Gastroesophageal sphincter (tissue), 4 donors: ENCODE data around the gene PHF2. TPM values are rescaled to one million over a fixed set of nuclear protein-coding genes. Genes with fewer than 3 reads are reported as not detected.

ENCODE experiments used
- ATAC-seq: fragments of 150-250 bp; one replicate; pipeline ENCODE4 v1.9.1; 2016; ENCODE audit warnings: mild to moderate bottlenecking, moderate library complexity
- H3K27ac ChIP-seq, 4 donors: fragments of 200-600 bp; sonication (generic) in 3 of 4; 1 replicate in 3 of 4; 2 replicates in 1 of 4; pipeline ENCODE4 v1.5.1; 2016 to 2019
- H3K27me3 ChIP-seq: fragments of 200-600 bp; sonication (generic); one replicate; pipeline ENCODE4 v1.5.1; 2019
- H3K36me3 ChIP-seq, 2 donors: fragments of 200-600 bp; sonication (generic); one replicate each; pipeline ENCODE4 v1.5.1; 2019; ENCODE audit warnings: control low read depth in 1 of 2
- H3K4me1 ChIP-seq, 3 donors: fragments of 200-600 bp; sonication (generic); 1 replicate in 2 of 3; 2 replicates in 1 of 3; pipeline ENCODE4 v1.5.1; 2016 to 2019; ENCODE audit warnings: control low read depth in 2 of 3
- H3K4me3 ChIP-seq, 2 donors: fragments of 200-600 bp; sonication (generic); one replicate each; pipeline ENCODE4 v1.5.1; 2019; ENCODE audit warnings: mild to moderate bottlenecking in 1 of 2, moderate library complexity in 1 of 2
- H3K9me3 ChIP-seq, 3 donors: fragments of 200-600 bp; sonication (generic); one replicate each; pipeline ENCODE4 v1.5.1; 2017 to 2019; ENCODE audit warnings: control low read depth in 2 of 3
- EP300 ChIP-seq: sonication (generic); formaldehyde crosslinking; IDR thresholded peaks from one replicate; pipeline ENCODE4 v1.6.1; 2017; ENCODE audit warnings: antibody characterized with exemption, mild to moderate bottlenecking
- POLR2A ChIP-seq, 2 donors: fragments of 450-650 bp; IDR thresholded peaks; one replicate each; pipeline ENCODE4 v1.6.1; 2017; ENCODE audit warnings: antibody characterized with exemption in 2 of 2, mild to moderate bottlenecking in 2 of 2, moderate library complexity in 1 of 2
- POLR2AphosphoS5 ChIP-seq: sonication (generic); formaldehyde crosslinking; IDR thresholded peaks from one replicate; pipeline ENCODE4 v1.6.1; 2017; ENCODE audit warnings: antibody characterized with exemption
- WGBS, 2 donors: methylation state at CpG; one replicate each; pipeline ENCODE4 v1.1.5; 2018; ENCODE audit warnings: low coverage in 1 of 2; 5-methylcytosine and 5-hydroxymethylcytosine counted together
- total RNA-seq, 4 donors: library from RNA; depleted of rRNA; stranded (reverse); fragments of >200 nt; gene quantifications; one replicate each; pipeline ENCODE4 v1.1.0, GENCODE V29; 2016
- TF ChIP-seq, protein P1 (sequence below), 4 experiments: fragments of 200-600 bp in 2 of 4; fragments of 450-650 bp in 2 of 4; sonication (generic) in 1 of 4; IDR thresholded peaks; one replicate each; pipeline ENCODE4 v1.5.1; 2017 to 2019; ENCODE audit warnings: antibody characterized with exemption in 4 of 4, mild to moderate bottlenecking in 2 of 4, moderate library complexity in 2 of 4

Gene PHF2
- total RNA-seq, 4 donors from 2014 or later: 37.2 to 51.2 (median 39.2) TPM

DNA sequence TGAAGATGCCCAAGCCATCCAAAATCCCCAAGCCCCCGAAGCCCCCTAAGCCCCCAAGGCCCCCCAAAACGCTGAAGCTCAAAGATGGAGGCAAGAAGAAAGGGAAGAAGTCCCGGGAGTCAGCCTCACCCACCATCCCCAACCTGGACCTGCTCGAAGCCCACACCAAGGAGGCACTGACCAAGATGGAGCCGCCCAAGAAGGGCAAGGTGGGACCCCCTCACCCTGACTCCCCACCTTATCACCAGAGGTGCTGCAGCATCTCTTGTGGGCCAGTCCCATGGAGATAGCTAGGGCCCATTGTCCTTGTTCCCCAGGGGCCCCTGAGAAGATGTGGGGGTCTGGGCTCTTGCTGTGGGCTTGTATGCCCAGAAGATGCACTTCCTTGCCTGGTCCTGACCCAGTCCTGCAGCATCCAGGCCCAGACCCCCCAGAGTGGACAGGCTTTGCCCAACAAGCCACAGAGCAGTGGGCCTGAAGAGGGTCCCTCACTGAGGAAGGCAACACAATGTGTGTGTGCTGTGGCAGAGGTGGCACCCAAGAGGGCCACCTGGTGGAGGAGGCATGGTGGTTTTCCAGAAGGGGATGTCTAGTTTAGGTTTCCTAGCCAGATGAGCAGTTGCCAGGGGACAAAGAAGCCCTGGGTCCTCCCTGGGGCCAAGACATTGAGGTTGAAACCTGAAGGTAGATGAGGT lies 84.1 kb downstream of the PHF2 start:
- H3K4me1 ChIP-seq: no peaks in the 10 kb centered on the region
- H3K27ac ChIP-seq: no peak overlapping the region
- no peak for ATAC-seq
- peaks cover 0 to 92% of the 10 kb centered on the region in 2 donors for H3K36me3 ChIP-seq
- 100% methylated on average over 1 of the region's 5 CpGs; no CpG with 5 or more reads in 1 of the 2 donors for WGBS, 2 donors
- no peak overlapping the region for H3K4me3 ChIP-seq
- H3K27me3 ChIP-seq: no peaks in the 10 kb centered on the region
- H3K9me3 ChIP-seq: no peaks in the 10 kb centered on the region
- no peak for TF ChIP-seq POLR2AphosphoS5
- TF ChIP-seq POLR2A (IDR thresholded peaks at IDR 0.05): no peak
- no peak for TF ChIP-seq EP300
- TF ChIP-seq, protein P1, sequence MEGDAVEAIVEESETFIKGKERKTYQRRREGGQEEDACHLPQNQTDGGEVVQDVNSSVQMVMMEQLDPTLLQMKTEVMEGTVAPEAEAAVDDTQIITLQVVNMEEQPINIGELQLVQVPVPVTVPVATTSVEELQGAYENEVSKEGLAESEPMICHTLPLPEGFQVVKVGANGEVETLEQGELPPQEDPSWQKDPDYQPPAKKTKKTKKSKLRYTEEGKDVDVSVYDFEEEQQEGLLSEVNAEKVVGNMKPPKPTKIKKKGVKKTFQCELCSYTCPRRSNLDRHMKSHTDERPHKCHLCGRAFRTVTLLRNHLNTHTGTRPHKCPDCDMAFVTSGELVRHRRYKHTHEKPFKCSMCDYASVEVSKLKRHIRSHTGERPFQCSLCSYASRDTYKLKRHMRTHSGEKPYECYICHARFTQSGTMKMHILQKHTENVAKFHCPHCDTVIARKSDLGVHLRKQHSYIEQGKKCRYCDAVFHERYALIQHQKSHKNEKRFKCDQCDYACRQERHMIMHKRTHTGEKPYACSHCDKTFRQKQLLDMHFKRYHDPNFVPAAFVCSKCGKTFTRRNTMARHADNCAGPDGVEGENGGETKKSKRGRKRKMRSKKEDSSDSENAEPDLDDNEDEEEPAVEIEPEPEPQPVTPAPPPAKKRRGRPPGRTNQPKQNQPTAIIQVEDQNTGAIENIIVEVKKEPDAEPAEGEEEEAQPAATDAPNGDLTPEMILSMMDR (IDR thresholded peaks at IDR 0.05): no peak

DNA sequence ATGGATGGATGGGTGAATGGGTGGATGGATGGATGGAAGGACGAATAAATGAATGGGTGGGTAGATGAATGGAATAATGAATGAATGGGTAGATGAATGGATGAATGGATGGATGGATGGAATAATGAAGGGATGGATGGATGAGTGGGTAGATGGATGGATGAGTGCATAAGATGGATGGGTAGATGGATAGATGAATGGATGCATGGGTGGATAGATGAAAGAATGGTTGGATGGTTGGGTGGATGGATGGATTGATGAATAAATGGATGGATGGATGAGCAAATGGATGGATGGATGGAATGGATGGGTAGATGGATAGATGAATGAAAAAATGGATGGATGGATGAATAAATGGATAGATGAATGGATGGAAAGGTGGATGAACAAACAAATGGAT lies 85.2 kb downstream of the PHF2 start:
- no peaks in the 10 kb centered on the region for H3K9me3 ChIP-seq
- H3K36me3 ChIP-seq: peaks cover 0 to 92% of the 10 kb centered on the region in 2 donors
- no peak overlapping the region for H3K27ac ChIP-seq
- no peak for TF ChIP-seq POLR2A (IDR thresholded peaks at IDR 0.05)
- no peak for TF ChIP-seq EP300
- TF ChIP-seq, protein P1 (IDR thresholded peaks at IDR 0.05): no peak
- TF ChIP-seq POLR2AphosphoS5: no peak
- no peak overlapping the region for H3K4me3 ChIP-seq
- no peaks in the 10 kb centered on the region for H3K4me1 ChIP-seq
- H3K27me3 ChIP-seq: no peaks in the 10 kb centered on the region
- no peak for ATAC-seq
- WGBS, 2 donors: 100% methylated on average over 1 of the region's 1 CpG

DNA sequence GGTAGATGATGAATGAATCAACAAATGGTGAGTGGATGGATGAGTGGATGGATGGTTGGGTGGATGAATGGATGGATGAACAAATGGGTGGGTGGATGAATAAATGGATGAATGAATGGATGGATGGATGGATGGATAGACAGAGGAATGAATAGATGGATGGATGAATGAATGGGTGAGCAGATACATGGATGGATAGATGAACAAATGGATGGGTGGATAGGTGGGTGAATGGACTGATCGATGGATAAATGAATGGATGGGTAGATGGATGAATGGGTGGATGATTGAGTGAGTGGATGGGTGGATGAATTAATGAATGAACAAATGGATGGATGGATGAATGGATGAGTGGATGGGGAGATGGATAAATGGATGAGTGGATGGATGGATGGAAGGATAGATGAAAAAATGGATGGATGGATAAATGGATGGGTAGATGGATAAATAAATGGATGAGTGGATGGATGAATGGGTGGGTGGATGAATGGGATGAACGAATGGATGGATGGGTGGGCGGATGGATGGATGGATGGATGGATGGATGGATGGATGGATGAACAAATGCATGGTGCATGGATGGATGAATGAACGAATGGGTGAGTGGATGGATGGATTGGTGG lies 85.7 kb downstream of the PHF2 start:
- WGBS, 2 donors: 76 to 100% methylated on average over 4 of the region's 4 CpGs

DNA sequence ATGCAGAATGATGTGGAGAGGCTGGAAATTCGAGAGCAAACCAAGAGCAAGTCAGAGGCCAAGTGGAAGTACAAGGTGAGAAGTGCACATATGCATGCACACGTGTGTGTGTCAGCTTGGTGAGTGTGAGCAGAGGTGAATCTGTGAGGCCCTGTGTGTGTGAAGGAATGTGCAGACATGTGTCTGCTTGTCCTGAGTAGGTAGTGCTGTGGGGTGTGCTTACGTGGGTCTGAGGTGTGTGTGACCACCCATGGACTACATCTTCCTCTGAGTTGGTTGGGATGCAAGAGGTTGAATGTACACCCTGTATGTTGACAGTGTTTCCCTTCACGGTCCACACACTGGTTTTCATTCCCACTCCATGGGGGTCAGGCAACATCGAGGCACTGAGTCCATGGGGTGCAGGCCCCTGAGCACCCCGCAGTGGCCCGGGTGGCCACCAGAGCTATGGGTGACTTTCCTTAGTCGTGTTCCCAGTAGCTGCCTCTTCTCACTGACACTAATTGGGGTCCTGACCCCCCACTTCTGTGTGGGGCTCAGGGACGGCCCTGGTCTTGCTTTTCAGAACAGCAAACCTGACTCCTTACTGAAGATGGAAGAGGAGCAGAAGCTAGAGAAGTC lies 86.7 kb downstream of the PHF2 start:
- 86 to 92% methylated on average over 3 of the region's 9 CpGs for WGBS, 2 donors
- TF ChIP-seq POLR2A (IDR thresholded peaks at IDR 0.05) (no peak), POLR2AphosphoS5 (no peak), EP300 (no peak)
- Histone ChIP-seq H3K9me3 (no peaks in the 10 kb centered on the region), H3K27ac (no peak overlapping the region), H3K4me1 (no peaks in the 10 kb centered on the region), H3K36me3 (peaks cover 0 to 92% of the 10 kb centered on the region in 2 donors), H3K4me3 (no peak overlapping the region), H3K27me3 (no peaks in the 10 kb centered on the region)
- ATAC-seq: peak; percentile 16

More for the DNA sequence above, 85.7 kb downstream of the PHF2 start:
- Histone ChIP-seq H3K4me3 (no peak overlapping the region), H3K4me1 (no peaks in the 10 kb centered on the region), H3K27me3 (no peaks in the 10 kb centered on the region), H3K36me3 (peaks cover 0 to 92% of the 10 kb centered on the region in 2 donors), H3K9me3 (no peaks in the 10 kb centered on the region), H3K27ac (no peak overlapping the region)
- no peak for TF ChIP-seq POLR2A (IDR thresholded peaks at IDR 0.05)
- TF ChIP-seq, protein P1 (IDR thresholded peaks at IDR 0.05): no peak
- no peak for TF ChIP-seq EP300
- no peak for TF ChIP-seq POLR2AphosphoS5
- no peak for ATAC-seq

DNA sequence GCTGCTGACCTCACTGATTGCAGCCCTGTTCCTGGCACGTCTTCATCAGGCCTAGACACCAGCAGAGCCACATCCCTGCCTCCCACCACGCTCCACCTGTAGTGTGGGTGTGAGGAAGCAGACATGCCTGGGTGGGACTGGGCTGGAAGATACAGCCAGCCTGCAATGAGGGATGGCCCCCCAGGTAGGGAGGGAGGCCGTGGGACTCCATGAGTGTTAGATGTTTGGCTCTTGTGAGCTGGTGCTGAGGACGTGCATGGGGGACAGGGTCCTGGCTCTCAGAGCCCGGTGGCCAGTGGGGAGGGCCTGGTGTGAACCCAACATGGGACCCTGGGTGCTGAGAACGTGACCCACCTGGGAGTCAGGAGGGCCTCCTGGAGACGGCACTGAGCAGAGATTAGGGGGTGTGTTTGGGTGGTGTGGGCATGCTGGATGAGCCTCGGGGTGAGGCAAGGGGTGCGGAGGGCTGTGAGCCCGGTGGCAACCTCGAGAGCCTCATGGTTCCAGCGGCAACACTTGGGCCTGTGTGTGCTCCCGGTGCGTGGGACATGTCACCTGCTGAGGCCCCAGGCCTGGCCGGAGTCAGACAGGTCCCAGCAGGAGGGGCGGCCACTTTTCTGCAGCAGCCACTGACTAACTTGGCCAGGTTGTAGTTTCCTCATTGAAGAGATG lies 87.6 kb downstream of the PHF2 start:
- H3K36me3 ChIP-seq: peaks cover 0 to 87% of the 10 kb centered on the region in 2 donors

More for the DNA sequence above, 87.6 kb downstream of the PHF2 start:
- no peak for TF ChIP-seq POLR2A (IDR thresholded peaks at IDR 0.05)
- no peak for TF ChIP-seq POLR2AphosphoS5
- TF ChIP-seq, protein P1 (IDR thresholded peaks at IDR 0.05): no peak
- no peak for TF ChIP-seq EP300
- H3K27me3 ChIP-seq: no peaks in the 10 kb centered on the region
- H3K4me1 ChIP-seq: no peaks in the 10 kb centered on the region
- no peak overlapping the region for H3K4me3 ChIP-seq
- no peak overlapping the region for H3K27ac ChIP-seq
- 60% methylated on average over 1 of the region's 16 CpGs; no CpG with 5 or more reads in 1 of the 2 donors for WGBS, 2 donors
- ATAC-seq: no peak
- H3K9me3 ChIP-seq: no peaks in the 10 kb centered on the region
